Measurements from ENCODE around the gene NEDD9. TPM values are rescaled to one million over a fixed set of nuclear protein-coding genes. Genes with fewer than 3 reads are reported as not detected.

NEDD9 gene
- total and polyA plus RNA-seq, 2 of the 4 experiments (the other 2 are of a cell fraction) = 7.6 to 16.5 TPM

DNA sequence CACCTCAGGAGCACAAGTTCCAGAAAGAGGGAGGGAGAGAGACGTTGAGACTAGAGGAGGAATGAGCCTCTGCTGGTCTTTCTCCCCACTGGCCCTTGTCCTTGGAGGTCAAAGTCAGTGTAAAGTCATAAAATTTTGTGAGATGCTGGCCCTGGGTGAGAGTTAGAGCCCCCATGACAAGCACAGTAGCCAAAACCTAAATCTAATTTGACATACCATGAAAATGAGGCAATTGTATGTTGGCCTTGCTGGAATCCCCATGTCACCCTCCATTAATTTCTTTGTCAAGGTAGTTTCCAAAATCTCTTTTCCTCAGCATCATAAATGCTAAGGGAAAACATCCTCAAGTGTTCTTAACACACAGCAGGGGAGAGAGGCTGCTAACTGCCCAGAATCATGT is 17.6 kb upstream of the NEDD9 start:
- H3K23ac ChIP-seq (ENCODE audit: low read depth, low read length) = no peak overlapping the region
- dilution Hi-C loops (cut with HindIII; ENCODE audit: low sequenced_read_pairs, unreplicated experiment) = no loop called here
- H3K18ac ChIP-seq (ENCODE audit: low read depth, low read length) = no peak overlapping the region

More for the DNA sequence above, 17.6 kb upstream of the NEDD9 start:
- Histone ChIP-seq H3K4me3 (ENCODE audit: insufficient read depth, low read depth, low read length) (no peak overlapping the region), H4K8ac (ENCODE audit: low read depth in 2 of 2, low read length in 2 of 2) (no peak overlapping the region), H2BK15ac (ENCODE audit: low read depth, low read length) (no peak overlapping the region), H4K20me1 (ENCODE audit: insufficient read depth, low read length) (no peaks in the 10 kb centered on the region), H3K56ac (ENCODE audit: extremely low read depth, insufficient read depth, low read length) (no peak overlapping the region), H3K9me3 (ENCODE audit: control insufficient read depth, insufficient read depth, low read length) (0 out of 2 replicates have a peak, but pooled peaks cover 2% of the 10 kb centered on the region), H3K4ac (ENCODE audit: low read depth, low read length) (peak overlapping the region; percentile 48; the same call in 1 of the 2 replicates), H3K4me1 (ENCODE audit: control insufficient read depth, insufficient read depth, low read length) (peaks cover 9% of the 10 kb centered on the region), H2BK120ac (ENCODE audit: low read depth, low read length) (no peak overlapping the region), H3K4me2 (ENCODE audit: low read depth, low read length) (no peak overlapping the region), H2AFZ (replicated peaks; ENCODE audit: low read length, poor library complexity) (no peak overlapping the region), H3K36me3 (ENCODE audit: control insufficient read depth, insufficient read depth, low read length) (no peaks in the 10 kb centered on the region), H3K27me3 (ENCODE audit: control insufficient read depth, insufficient read depth, low read length) (no peaks in the 10 kb centered on the region), H3K9ac (ENCODE audit: low read depth, low read length) (no peak overlapping the region), H2AK9ac (replicated peaks; ENCODE audit: low read depth, low read length, poor library complexity) (no peak overlapping the region), H2BK5ac (ENCODE audit: low read depth, low read length, poor library complexity, severe bottlenecking) (no peak overlapping the region), H3K27ac (ENCODE audit: insufficient read depth, low read length) (no peak overlapping the region), H3K79me1 (ENCODE audit: low read depth in 1 of 2, low read length in 2 of 2) (no peaks in the 10 kb centered on the region), H3K9me1 (ENCODE audit: insufficient read depth, low read length) (no peaks in the 10 kb centered on the region), H2AK5ac (ENCODE audit: low read depth, low read length) (no peak overlapping the region), H2BK20ac (ENCODE audit: low read depth, low read length) (no peak overlapping the region), H4K91ac (ENCODE audit: insufficient read depth, low read depth, low read length) (no peak overlapping the region), H3K14ac (replicated peaks; ENCODE audit: low read depth, low read length) (no peak overlapping the region), H4K5ac (ENCODE audit: low read depth, low read length) (no peak overlapping the region)
- intact Hi-C loops (cut with micrococcal nuclease) = no loop called here
- DNase-seq (no peak), ATAC-seq (ENCODE audit: low read depth) (no peak)
- in situ Hi-C loops (cut with MboI; ENCODE audit: low sequenced_read_pairs) = no loop called here
- ChIA-PET CTCF (no interaction called here), POLR2A (ENCODE audit: unreplicated experiment) (no interaction called here)
- WGBS, 2 experiments (ENCODE audit: extremely low coverage in 2 of 2, insufficient read length in 1 of 2) = no CpG with 5 or more reads among the region's 1 CpG
- no TSS peak for BruUV-seq (replicated peaks)
- TF ChIP-seq RFX5 (IDR thresholded peaks at IDR 0.05; ENCODE audit: low read depth, low read length) (no peak), CEBPB (IDR thresholded peaks at IDR 0.05; ENCODE audit: low read depth, low read length) (no peak), SMC3 (IDR thresholded peaks at IDR 0.05; ENCODE audit: low read depth, low read length) (no peak), FOS (IDR thresholded peaks at IDR 0.05; ENCODE audit: low read depth, low read length) (no peak), MXI1 (IDR thresholded peaks at IDR 0.05; ENCODE audit: borderline replicate concordance, low read depth, low read length) (no peak), MAFK (IDR thresholded peaks at IDR 0.05; ENCODE audit: low read depth, low read length) (no peak), MAZ (IDR thresholded peaks at IDR 0.05; ENCODE audit: borderline replicate concordance, low read depth, low read length) (no peak), POLR2A (IDR thresholded peaks at IDR 0.05; ENCODE audit: low read depth, low read length) (no peak), NFE2L2 (IDR thresholded peaks at IDR 0.05; ENCODE audit: low read depth, low read length) (no peak), RCOR1 (IDR thresholded peaks at IDR 0.05; ENCODE audit: insufficient replicate concordance, low read length) (no peak)
- TF ChIP-seq, protein P1, sequence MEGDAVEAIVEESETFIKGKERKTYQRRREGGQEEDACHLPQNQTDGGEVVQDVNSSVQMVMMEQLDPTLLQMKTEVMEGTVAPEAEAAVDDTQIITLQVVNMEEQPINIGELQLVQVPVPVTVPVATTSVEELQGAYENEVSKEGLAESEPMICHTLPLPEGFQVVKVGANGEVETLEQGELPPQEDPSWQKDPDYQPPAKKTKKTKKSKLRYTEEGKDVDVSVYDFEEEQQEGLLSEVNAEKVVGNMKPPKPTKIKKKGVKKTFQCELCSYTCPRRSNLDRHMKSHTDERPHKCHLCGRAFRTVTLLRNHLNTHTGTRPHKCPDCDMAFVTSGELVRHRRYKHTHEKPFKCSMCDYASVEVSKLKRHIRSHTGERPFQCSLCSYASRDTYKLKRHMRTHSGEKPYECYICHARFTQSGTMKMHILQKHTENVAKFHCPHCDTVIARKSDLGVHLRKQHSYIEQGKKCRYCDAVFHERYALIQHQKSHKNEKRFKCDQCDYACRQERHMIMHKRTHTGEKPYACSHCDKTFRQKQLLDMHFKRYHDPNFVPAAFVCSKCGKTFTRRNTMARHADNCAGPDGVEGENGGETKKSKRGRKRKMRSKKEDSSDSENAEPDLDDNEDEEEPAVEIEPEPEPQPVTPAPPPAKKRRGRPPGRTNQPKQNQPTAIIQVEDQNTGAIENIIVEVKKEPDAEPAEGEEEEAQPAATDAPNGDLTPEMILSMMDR (conservative IDR thresholded peaks at IDR 0.05; ENCODE audit: low read depth, low read length) = no peak

Data from IMR-90 (cell line).